Measurements from ENCODE around the gene RNF25.
A peak's percentile ranks its signal among the peaks of the same experiment; 100 is the strongest.

The RNF25 gene

DNA sequence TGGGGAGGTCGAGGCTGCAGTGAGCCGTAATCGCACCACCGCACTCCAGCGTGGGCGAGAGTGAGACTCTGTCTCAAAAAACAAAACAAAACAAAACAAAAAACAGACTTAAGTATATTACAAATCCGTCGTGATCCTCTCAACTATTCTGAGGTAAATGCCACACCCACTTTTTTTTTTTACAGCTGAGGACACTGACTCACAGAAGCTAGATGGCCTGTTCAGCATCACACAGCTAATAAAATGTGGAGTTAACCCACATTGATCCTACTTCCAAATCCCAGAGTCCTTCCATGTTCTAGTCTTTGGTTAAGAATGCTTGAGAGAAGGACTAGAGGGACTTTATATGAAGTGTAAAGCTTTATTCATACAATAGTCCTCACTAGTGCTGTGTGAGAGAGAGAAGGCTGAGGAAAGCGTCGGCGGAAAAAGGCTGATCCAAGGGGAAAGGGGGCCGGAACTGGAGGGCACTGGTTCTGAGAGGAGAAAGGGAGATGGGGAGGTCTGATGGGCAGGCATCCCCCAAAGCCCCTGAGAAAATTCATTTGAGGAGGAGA is 627 bp downstream of the RNF25 start:
- no peak for FAIRE-seq

- no peak for FAIRE-seq
Observed at GRCh38 chr2:218664653-218665052, 7.1 kb downstream of the RNF25 start.

DNA sequence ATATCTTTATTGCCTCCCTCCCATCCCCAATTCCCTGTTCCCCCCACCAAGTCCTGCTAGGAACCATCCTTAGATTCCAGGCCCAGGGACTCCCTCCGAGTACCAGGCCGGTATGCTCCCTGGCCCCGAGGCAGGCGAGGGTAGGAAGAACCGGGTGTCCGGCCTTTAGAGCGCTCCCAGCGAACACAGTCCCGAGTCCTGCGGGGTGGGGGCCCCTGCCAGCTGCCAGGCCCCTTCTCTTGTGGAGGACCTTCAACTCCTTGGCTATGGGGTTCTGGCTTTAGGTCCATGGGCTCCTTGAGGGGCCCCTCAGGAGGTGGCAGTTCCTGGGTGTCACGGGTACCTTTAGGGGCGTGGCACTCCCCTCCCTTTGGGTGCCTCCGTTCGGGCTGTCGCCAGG is 7.9 kb downstream of the RNF25 start:
- FAIRE-seq = no peak

DNA sequence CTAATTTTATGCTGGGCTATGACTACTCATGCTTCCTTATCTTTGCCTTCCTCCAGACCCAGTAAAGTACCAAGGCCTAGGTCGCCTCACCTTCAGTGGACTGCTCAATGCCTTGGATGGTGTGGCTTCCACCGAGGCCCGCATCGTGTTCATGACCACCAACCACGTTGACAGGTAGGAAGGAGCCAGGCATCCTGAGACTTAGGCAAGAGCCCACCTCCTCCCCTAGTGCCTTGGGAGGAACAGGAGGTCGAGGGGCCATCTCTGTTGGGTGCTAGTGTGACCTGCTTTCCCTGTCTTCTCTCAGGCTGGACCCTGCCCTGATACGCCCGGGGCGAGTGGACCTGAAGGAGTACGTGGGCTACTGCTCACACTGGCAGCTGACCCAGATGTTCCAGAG is 9.0 kb downstream of the RNF25 start:
- FAIRE-seq = no peak

- no peak for FAIRE-seq
Observed at GRCh38 chr2:218662377-218662776, 9.4 kb downstream of the RNF25 start.

- FAIRE-seq = no peak
Observed at GRCh38 chr2:218659988-218660358, 11.8 kb downstream of the RNF25 start.

DNA sequence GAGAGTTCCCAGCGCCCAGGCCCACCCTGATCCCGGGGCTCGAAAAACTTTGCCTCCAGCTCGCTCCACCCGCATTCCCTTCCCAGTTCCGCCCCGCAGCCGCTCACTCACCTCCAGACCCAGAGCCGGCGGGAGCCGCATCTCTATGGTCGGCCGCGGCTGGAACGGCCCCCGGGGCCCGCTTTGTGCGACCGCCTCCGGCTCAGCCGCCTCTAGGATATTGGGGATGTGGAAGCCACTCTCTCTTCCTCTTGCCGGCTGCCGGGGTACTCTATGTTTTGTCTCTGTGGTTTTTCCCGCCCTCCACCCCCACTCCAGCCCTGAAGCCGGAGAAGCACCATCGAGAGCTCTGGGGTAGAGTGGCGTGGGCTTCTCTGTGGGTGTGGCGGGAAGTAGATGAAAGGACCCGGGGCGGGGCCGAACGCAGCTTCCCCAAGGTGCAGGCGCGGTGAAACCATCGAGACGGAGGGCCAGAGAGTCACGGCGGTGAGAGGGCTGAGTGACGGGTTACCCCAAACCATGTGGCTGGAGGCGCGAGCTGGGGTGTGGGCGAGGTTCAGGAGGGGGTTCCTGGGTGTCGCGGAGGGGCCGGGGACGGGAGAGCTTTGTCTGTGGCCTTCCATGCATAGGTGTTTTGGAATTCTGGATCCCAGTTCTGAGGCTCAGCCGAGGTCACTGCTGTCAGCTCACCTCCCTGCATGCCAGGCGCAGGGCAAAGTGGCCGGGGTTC is 12.4 kb downstream of the RNF25 start, which contains the start of the genes BCS1L and ZNF142:
TSS of gene BCS1L (plus strand) at position 426 of the 730 bp plus-strand sequence. CDS start 1,305 bp downstream, outside the sequence.
TSS of gene ZNF142 (minus strand) at position 366 of the 730 bp plus-strand sequence. CDS start 3,194 bp downstream, outside the sequence.
- peak; percentile 95 for FAIRE-seq

- FAIRE-seq = peak; percentile 25
Observed at GRCh38 chr2:218658671-218659257, 13.0 kb downstream of the RNF25 start.

GRCh38 chr2:218655751-218656150 is 16.1 kb downstream of the RNF25 start:
- FAIRE-seq = no peak

DNA sequence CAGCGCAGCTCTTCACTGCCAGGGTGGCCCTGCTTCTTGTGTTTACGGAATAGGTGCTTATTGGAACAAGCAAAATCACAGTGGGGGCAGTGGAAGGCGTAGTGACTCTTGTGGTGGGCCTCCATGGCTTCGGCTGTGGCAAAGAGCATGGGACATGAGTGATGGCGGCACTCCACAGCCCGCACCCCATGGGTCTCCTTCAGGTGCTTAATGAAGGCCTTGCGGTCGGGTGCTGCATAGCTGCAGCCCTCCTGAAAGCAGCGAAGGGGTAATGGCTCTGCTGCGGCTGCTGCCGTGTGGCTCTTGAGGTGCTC is 23.1 kb downstream of the RNF25 start:
- no peak for FAIRE-seq

DNA sequence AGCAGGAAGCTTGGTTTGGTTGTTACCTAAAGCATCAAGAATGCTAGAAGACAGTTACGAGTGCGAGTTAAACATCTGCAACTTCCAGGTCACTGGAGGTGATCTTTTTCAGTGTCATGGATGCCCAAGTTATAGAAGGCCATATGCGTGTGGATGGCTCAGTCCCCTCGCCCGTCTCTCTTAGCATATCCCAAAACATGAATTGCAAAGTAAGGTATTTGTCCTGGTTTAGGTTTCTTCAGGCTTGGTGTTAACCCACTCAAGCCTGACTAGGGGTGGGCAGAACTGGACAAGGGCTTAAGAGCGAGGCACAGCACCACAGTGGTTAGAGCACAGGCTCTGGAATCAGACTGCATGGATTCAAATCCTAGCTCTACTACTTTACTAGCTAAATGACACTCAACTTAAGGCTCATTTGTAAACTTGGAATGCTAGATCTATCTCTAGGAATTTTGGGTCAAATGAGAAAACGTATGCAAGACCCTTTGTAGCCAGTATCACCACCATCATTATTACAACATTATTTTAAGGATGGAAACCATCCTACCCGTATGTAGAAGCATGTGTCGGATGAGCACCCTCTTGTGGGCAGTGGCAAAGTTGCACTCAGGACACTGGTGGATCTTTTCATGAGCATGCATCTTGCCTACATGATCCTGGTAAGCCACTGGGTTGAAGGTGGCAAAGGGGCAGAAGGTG is 23.6 kb downstream of the RNF25 start:
- peak; percentile 90 for FAIRE-seq

DNA sequence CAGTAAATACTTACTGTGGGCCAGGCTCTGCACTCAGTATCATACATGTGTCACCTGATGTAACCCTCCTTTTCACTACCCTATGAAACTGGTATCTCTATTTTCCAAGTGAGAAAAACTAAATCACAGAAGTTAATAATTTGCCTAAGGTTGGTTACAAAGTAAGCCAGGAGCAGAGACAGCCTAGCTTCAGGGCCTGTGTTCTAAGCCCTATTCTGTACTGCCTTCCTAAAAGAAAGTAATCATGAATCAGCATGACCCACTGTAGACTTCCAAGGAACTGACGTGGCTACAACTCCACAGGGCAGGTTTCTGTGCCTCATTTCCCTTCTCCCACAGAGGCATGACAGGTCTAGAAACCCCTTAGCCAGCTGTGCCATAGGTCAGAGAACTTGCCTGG is 26.7 kb downstream of the RNF25 start:
- FAIRE-seq = no peak

DNA sequence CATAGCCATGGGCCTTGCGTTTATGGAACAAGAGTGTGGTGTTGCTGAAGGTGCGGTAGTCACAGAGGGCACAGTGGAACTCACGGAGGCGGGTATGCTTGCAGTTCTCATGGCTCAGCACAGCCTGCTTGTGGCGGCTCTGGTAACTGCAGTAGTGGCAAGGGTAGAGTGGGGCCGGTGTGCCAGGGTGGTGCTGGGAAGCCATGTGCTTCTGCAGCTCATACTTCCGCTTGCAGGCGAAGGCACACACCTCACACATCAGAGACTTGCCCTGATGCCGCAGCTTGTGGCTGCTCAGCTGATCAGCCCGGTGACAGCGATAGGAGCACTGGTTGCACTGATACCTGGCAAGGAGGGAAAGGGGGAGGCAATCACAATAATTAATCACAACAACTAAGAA is 27.1 kb downstream of the RNF25 start:
- no peak for FAIRE-seq

- FAIRE-seq = no peak
Observed at GRCh38 chr2:218643751-218644310, 28.0 kb downstream of the RNF25 start.

GRCh38 chr2:218642786-218643185 is 29.0 kb downstream of the RNF25 start:
- no peak for FAIRE-seq

DNA sequence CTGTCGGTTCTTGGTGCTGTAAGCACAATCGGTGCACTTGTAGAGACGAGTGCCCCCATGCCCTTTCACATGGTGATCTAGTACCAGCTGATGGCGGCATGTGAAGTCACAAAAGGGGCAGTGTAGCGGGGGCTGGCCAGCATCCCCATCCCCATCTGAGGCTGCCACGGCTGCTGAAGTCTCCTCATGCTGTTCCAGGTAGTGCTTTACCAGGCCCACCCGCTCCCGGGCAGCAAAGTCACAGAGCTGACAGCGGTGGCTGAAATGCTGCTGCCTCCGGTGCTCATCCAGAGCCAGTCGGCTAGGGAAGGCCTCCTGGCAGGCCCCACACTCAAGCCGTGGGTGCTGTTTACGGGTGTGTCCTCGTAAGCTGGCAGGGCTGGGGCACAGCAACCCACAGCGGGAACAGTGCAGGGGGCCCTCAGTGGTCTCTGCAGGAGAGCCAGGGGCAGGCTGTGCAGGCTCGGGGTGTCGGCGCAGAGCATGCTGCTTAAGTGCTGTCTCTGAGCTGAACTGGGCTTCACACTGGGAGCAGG is 29.6 kb downstream of the RNF25 start:
- FAIRE-seq = no peak

DNA sequence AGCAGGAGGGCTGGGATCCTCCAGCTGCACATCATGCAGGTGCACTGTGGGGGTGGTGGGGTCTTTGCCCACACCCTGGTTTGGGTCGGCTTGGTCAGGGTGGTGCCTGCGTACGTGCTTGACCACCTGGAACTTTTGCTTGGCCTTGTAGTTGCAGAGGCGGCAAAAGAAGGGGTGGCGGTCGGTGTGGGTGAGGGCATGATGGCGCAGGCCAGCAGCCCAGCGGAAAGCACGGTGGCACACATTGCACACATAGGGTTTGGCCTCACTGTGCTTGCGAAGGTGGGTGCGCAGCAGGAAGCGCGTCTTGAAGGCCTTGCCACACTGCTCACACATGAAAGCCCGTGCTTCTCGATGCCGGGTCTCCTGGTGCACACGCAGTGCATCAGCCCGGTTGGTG is 33.4 kb downstream of the RNF25 start:
- no peak for FAIRE-seq

GRCh38 chr2:218635719-218636118 is 36.1 kb downstream of the RNF25 start:
- no peak for FAIRE-seq

- no peak for FAIRE-seq
Observed at GRCh38 chr2:218631837-218632236, 40.0 kb downstream of the RNF25 start.

GRCh38 chr2:218627939-218628338 is 43.9 kb downstream of the RNF25 start:
- FAIRE-seq = no peak

- no peak for FAIRE-seq
Observed at GRCh38 chr2:218626369-218626768, 45.4 kb downstream of the RNF25 start.

DNA sequence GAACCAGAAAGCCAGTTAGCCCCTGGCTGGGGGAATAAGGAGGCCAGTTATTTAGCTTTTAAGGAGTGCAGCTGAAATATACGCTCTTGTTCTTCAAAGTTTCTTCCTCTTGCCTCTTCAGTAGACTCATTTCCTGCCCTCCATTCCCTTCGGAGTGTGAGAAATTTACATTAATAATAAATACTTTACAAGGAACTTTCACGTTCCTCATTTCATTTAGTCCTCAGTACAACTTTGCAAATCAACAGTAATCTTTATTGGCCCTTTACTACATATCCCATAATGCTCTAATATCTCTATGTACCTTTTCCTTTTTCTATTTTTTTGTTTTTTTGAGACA is 48.5 kb downstream of the RNF25 start:
- FAIRE-seq = no peak

DNA sequence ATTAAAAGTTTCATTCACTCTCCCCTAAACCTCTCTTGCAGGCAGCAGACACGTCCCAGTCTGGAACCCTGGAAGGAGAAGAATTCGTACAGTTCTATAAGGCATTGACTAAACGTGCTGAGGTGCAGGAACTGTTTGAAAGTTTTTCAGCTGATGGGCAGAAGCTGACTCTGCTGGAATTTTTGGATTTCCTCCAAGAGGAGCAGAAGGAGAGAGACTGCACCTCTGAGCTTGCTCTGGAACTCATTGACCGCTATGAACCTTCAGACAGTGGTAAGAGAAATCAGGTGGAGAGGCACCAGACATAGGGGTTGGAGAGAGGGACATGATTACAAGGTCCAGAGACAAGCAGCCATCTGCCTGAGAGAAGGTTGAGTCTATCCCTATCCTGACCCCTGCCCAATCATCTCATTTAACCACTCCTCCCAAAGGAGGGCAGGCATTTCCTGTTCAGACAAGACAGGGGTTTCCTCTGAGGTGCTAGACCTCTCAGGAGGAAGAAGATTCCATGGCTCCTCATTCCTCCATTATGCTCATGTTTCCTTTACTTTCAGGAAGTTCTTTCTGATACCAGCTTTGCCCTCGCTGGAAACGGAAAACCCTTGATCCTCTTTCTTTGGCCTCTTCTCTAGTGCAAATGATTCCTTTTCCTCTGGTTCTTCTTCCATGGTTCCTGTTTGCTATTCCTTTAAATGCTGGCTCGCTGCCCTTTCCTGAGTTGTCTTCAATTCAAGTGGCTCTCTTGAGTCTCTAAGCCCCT is 49.0 kb downstream of the RNF25 start:
- FAIRE-seq = no peak
